Gastroesophageal sphincter (tissue), 4 donors: ENCODE results near the gene TUBGCP6. TPM values are rescaled to one million over a fixed set of nuclear protein-coding genes. Genes with fewer than 3 reads are reported as not detected.
"Not testable (repeated sequence)": the region's sequence is repeated elsewhere in the genome, so short reads cannot be mapped to it uniquely, and the experiment has no call there.

ENCODE experiments used
- ATAC-seq: fragments of 150-250 bp; one replicate; pipeline ENCODE4 v1.9.1; 2016; ENCODE audit warnings: mild to moderate bottlenecking, moderate library complexity
- H3K27ac ChIP-seq, 4 donors: fragments of 200-600 bp; sonication (generic) in 3 of 4; 1 replicate in 3 of 4; 2 replicates in 1 of 4; pipeline ENCODE4 v1.5.1; 2016 to 2019
- H3K27me3 ChIP-seq: fragments of 200-600 bp; sonication (generic); one replicate; pipeline ENCODE4 v1.5.1; 2019
- H3K36me3 ChIP-seq, 2 donors: fragments of 200-600 bp; sonication (generic); one replicate each; pipeline ENCODE4 v1.5.1; 2019; ENCODE audit warnings: control low read depth in 1 of 2
- H3K4me1 ChIP-seq, 3 donors: fragments of 200-600 bp; sonication (generic); 1 replicate in 2 of 3; 2 replicates in 1 of 3; pipeline ENCODE4 v1.5.1; 2016 to 2019; ENCODE audit warnings: control low read depth in 2 of 3
- H3K4me3 ChIP-seq, 2 donors: fragments of 200-600 bp; sonication (generic); one replicate each; pipeline ENCODE4 v1.5.1; 2019; ENCODE audit warnings: mild to moderate bottlenecking in 1 of 2, moderate library complexity in 1 of 2
- H3K9me3 ChIP-seq, 3 donors: fragments of 200-600 bp; sonication (generic); one replicate each; pipeline ENCODE4 v1.5.1; 2017 to 2019; ENCODE audit warnings: control low read depth in 2 of 3
- EP300 ChIP-seq: sonication (generic); formaldehyde crosslinking; IDR thresholded peaks from one replicate; pipeline ENCODE4 v1.6.1; 2017; ENCODE audit warnings: antibody characterized with exemption, mild to moderate bottlenecking
- POLR2A ChIP-seq, 2 donors: fragments of 450-650 bp; IDR thresholded peaks; one replicate each; pipeline ENCODE4 v1.6.1; 2017; ENCODE audit warnings: antibody characterized with exemption in 2 of 2, mild to moderate bottlenecking in 2 of 2, moderate library complexity in 1 of 2
- POLR2AphosphoS5 ChIP-seq: sonication (generic); formaldehyde crosslinking; IDR thresholded peaks from one replicate; pipeline ENCODE4 v1.6.1; 2017; ENCODE audit warnings: antibody characterized with exemption
- WGBS, 2 donors: methylation state at CpG; one replicate each; pipeline ENCODE4 v1.1.5; 2018; ENCODE audit warnings: low coverage in 1 of 2; 5-methylcytosine and 5-hydroxymethylcytosine counted together
- total RNA-seq, 4 donors: library from RNA; depleted of rRNA; stranded (reverse); fragments of >200 nt; gene quantifications; one replicate each; pipeline ENCODE4 v1.1.0, GENCODE V29; 2016
- TF ChIP-seq, protein P1 (sequence below), 4 experiments: fragments of 200-600 bp in 2 of 4; fragments of 450-650 bp in 2 of 4; sonication (generic) in 1 of 4; IDR thresholded peaks; one replicate each; pipeline ENCODE4 v1.5.1; 2017 to 2019; ENCODE audit warnings: antibody characterized with exemption in 4 of 4, mild to moderate bottlenecking in 2 of 4, moderate library complexity in 2 of 4

TUBGCP6 gene
- total RNA-seq, 4 donors from 2014 or later = 26.1 to 48.3 (median 37.4) TPM

DNA sequence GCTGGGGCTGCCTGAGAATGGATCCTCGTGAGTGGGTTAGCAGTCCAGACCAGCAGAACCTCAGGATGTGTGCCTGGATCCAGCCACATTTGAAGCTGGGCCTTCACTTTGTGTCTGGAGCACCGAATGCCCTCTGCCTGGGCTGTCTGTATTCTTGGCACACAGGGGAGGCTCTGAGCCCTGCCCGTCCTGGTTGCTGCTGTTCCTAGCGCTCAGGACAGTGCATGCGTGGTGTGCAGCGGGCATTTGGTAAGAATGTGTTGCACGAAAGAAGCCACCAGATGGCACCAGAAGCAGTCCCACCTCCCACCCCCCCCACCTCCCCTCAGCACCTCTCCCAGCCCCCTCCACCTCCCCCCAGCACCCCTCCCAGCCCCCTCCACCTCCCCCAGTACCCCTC is 29.5 kb upstream of the TUBGCP6 start:
- H3K36me3 ChIP-seq = peaks cover 0 to 46% of the 10 kb centered on the region in 2 donors
- no peaks in the 10 kb centered on the region for H3K27me3 ChIP-seq
- peaks cover 2 to 55% (median 30%) of the 10 kb centered on the region in 3 donors for H3K4me1 ChIP-seq
- H3K4me3 ChIP-seq = no peak overlapping the region
- ATAC-seq = peak; percentile 27
- H3K27ac ChIP-seq = no peak overlapping the region
- TF ChIP-seq EP300 = no peak
- TF ChIP-seq, protein P1, sequence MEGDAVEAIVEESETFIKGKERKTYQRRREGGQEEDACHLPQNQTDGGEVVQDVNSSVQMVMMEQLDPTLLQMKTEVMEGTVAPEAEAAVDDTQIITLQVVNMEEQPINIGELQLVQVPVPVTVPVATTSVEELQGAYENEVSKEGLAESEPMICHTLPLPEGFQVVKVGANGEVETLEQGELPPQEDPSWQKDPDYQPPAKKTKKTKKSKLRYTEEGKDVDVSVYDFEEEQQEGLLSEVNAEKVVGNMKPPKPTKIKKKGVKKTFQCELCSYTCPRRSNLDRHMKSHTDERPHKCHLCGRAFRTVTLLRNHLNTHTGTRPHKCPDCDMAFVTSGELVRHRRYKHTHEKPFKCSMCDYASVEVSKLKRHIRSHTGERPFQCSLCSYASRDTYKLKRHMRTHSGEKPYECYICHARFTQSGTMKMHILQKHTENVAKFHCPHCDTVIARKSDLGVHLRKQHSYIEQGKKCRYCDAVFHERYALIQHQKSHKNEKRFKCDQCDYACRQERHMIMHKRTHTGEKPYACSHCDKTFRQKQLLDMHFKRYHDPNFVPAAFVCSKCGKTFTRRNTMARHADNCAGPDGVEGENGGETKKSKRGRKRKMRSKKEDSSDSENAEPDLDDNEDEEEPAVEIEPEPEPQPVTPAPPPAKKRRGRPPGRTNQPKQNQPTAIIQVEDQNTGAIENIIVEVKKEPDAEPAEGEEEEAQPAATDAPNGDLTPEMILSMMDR (IDR thresholded peaks at IDR 0.05) = peak in 2 of 4 experiments; percentile 28 to 51
- WGBS, 2 donors = 23% methylated on average over 5 of the region's 7 CpGs; no CpG with 5 or more reads in 1 of the 2 donors
- H3K9me3 ChIP-seq = no peaks in the 10 kb centered on the region

GRCh38 chr22:50273781-50274180 is 29.0 kb upstream of the TUBGCP6 start:
- Histone ChIP-seq H3K4me1 (peaks cover 2 to 61% (median 31%) of the 10 kb centered on the region in 3 donors), H3K36me3 (peaks cover 0 to 41% of the 10 kb centered on the region in 2 donors)
- H3K4me3 ChIP-seq, ATAC-seq, H3K27ac ChIP-seq, H3K27me3 ChIP-seq, H3K9me3 ChIP-seq: not testable (repeated sequence)
- 58 to 76% methylated on average over 5 to 9 of the region's 10 CpGs for WGBS, 2 donors

DNA sequence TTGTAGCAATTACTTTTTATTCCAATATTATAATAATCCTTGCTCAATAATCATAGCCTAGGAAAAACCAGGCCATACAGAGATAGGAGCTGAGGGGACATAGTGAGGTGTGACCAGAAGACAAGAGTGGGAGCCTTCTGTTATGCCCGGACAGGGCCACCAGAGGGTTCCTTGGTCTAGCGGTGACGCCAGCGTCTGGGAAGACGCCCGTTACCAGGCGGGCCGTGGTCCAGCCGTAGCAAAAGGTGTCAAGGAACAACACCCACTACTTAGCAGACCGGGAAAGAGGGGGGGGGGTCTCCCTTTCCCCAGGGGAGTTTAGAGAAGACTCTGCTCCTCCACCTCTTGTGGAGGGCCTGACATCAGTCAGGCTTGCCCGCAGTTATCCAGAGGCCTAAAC is 28.5 kb upstream of the TUBGCP6 start:
- WGBS, 2 donors = 80% methylated on average over 1 of the region's 11 CpGs; no CpG with 5 or more reads in 1 of the 2 donors
- not testable (repeated sequence) for H3K4me3 ChIP-seq, H3K27ac ChIP-seq, H3K9me3 ChIP-seq, H3K27me3 ChIP-seq, ATAC-seq
- Histone ChIP-seq H3K36me3 (peaks cover 0 to 36% of the 10 kb centered on the region in 2 donors), H3K4me1 (peaks cover 2 to 65% (median 31%) of the 10 kb centered on the region in 3 donors)

GRCh38 chr22:50272044-50272802 is 27.4 kb upstream of the TUBGCP6 start:
- Histone ChIP-seq H3K4me3 (peak overlapping the region in 1 of 2 donors; percentile 57), H3K27me3 (no peaks in the 10 kb centered on the region), H3K4me1 (peaks cover 2 to 76% (median 41%) of the 10 kb centered on the region in 3 donors), H3K36me3 (peaks cover 0 to 25% of the 10 kb centered on the region in 2 donors), H3K27ac (peak overlapping the region in 3 of 4 donors; percentile 54 to 82 (median 79)), H3K9me3 (no peaks in the 10 kb centered on the region)
- ATAC-seq = no peak
- TF ChIP-seq POLR2A (IDR thresholded peaks at IDR 0.05) (no peak), POLR2AphosphoS5 (no peak), EP300 (no peak)
- TF ChIP-seq, protein P1 (IDR thresholded peaks at IDR 0.05) = no peak
- WGBS, 2 donors = 73% methylated on average over 3 of the region's 26 CpGs; no CpG with 5 or more reads in 1 of the 2 donors

DNA sequence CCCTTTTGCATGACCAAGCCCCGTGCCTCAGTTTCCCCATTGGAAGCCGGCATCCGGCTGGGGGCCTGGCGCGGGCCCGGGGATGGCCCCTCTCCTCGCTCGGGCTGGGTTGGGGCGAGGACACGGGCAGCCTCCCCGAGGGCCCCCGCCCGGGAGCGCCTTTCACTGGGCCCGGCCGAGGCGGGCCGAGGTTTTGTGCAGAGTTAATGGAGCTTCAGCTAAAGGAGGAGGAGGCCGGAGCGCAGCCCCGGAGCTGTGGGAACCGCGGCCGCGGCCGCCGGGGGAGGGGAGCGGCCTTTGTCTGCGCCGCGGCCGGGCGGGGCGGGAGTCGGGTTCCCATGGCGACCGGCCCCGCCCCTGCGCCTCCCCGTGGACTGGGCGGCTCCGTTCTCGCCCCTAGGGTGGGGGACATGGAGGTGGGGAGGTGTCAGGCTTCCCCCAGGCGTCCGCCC is 26.7 kb upstream of the TUBGCP6 start:
- Histone ChIP-seq H3K9me3 (no peaks in the 10 kb centered on the region), H3K36me3 (peaks cover 0 to 18% of the 10 kb centered on the region in 2 donors), H3K27ac (peak overlapping the region in 3 of 4 donors; percentile 54 to 82 (median 79)), H3K27me3 (no peaks in the 10 kb centered on the region), H3K4me1 (peaks cover 2 to 79% (median 44%) of the 10 kb centered on the region in 3 donors), H3K4me3 (peak overlapping the region; percentile 0 to 57)
- TF ChIP-seq, protein P1 (IDR thresholded peaks at IDR 0.05) = peak in 2 of 4 experiments; percentile 22 to 47
- no peak for TF ChIP-seq POLR2AphosphoS5
- no peak for TF ChIP-seq EP300
- no CpG with 5 or more reads among the region's 45 CpGs for WGBS, 2 donors
- peak; percentile 24 for ATAC-seq
